Hepatocyte (in vitro differentiated cells): ENCODE data around the gene SYNPO2. TPM values are rescaled to one million over a fixed set of nuclear protein-coding genes. Genes with fewer than 3 reads are reported as not detected.

Experiments used
- DNase-seq: peaks from one replicate; pipeline ENCODE4 v3.0.0-alpha.2; 2016; ENCODE audit warnings: low spot score
- H2AFZ ChIP-seq: fragments of 200-600 bp; sonication (generic); 2 replicates; pipeline ENCODE4 v1.6.0; 2016; ENCODE audit warnings: antibody characterized with exemption, mild to moderate bottlenecking
- H3K27ac ChIP-seq: fragments of 200-600 bp; sonication (generic); 2 replicates; pipeline ENCODE4 v1.5.1; 2016; ENCODE audit warnings: mild to moderate bottlenecking
- H3K27me3 ChIP-seq: fragments of 200-600 bp; sonication (generic); 2 replicates; pipeline ENCODE4 v1.6.1; 2016
- H3K36me3 ChIP-seq: fragments of 200-600 bp; sonication (generic); replicated peaks from 2 replicates; pipeline ENCODE4 v1.5.1; 2016; ENCODE audit warnings: low read depth; ENCODE audit not compliant: insufficient read depth
- H3K4me1 ChIP-seq: fragments of 200-600 bp; sonication (generic); 2 replicates; pipeline ENCODE4 v1.5.1; 2016; ENCODE audit warnings: mild to moderate bottlenecking, moderate library complexity; ENCODE audit not compliant: insufficient read depth
- H3K4me2 ChIP-seq: fragments of 200-600 bp; sonication (generic); 2 replicates; pipeline ENCODE4 v1.6.0; 2016
- H3K4me3 ChIP-seq: fragments of 200-600 bp; sonication (generic); 2 replicates; pipeline ENCODE4 v1.5.1; 2016; ENCODE audit warnings: mild to moderate bottlenecking
- H3K79me2 ChIP-seq: fragments of 200-600 bp; sonication (generic); 2 replicates; pipeline ENCODE4 v1.6.0; 2017; ENCODE audit warnings: mild to moderate bottlenecking
- H3K9me2 ChIP-seq: fragments of 200-600 bp; sonication (generic); replicated peaks from 2 replicates; pipeline ENCODE4 v1.6.0; 2017; ENCODE audit warnings: mild to moderate bottlenecking; ENCODE audit not compliant: insufficient read depth
- H3K9me3 ChIP-seq: fragments of 200-600 bp; sonication (generic); 2 replicates; pipeline ENCODE4 v1.5.1; 2016; ENCODE audit warnings: low read depth, mild to moderate bottlenecking
- H4K20me1 ChIP-seq: fragments of 200-600 bp; sonication (generic); 2 replicates; pipeline ENCODE4 v1.6.0; 2016; ENCODE audit warnings: mild to moderate bottlenecking; ENCODE audit not compliant: insufficient read depth, poor library complexity, severe bottlenecking
- CTCF ChIP-seq: fragments of 200-600 bp; sonication (generic); IDR thresholded peaks from 2 replicates; pipeline ENCODE4 v1.5.1; 2016; ENCODE audit warnings: antibody characterized with exemption, mild to moderate bottlenecking; ENCODE audit not compliant: poor library complexity
- EZH2 ChIP-seq: fragments of 200-600 bp; sonication (generic); IDR thresholded peaks from 2 replicates; pipeline ENCODE4 v1.6.1; 2016; ENCODE audit warnings: antibody characterized with exemption, mild to moderate bottlenecking, borderline replicate concordance
- EZH2phosphoT487 ChIP-seq: fragments of 200-600 bp; sonication (generic); IDR thresholded peaks from one replicate; pipeline ENCODE4 v1.6.1; 2018; ENCODE audit warnings: antibody characterized with exemption, mild to moderate bottlenecking, low read depth, moderate library complexity; ENCODE audit not compliant: unreplicated experiment, severe bottlenecking
- WGBS: methylation state at CpG from one replicate; pipeline ENCODE4 v1.1.6; 2016; ENCODE audit warnings: low lambda C conversion rate; ENCODE audit errors: missing lambda C conversion rate; 5-methylcytosine and 5-hydroxymethylcytosine counted together
- polyA plus RNA-seq: library from polyadenylated mRNA; unstranded; fragments of >200 nt; fragmentation: Nextera tagmentation; extraction: Ambion mirVana; gene quantifications from 2 replicates; pipeline ENCODE4 v1.2.1, GENCODE V29; 2016
- total RNA-seq: library from RNA; depleted of rRNA; stranded (reverse); fragments of >200 nt; gene quantifications from 2 replicates; pipeline ENCODE4 v1.2.3, GENCODE V29; 2014

SYNPO2 gene
- total and polyA plus RNA-seq, 2 experiments from 2014 or later: 3.5 to 12.6 TPM

- Histone ChIP-seq H3K79me2 (no peaks in the 10 kb centered on the region), H3K4me2 (no peak overlapping the region), H3K4me3 (no peak overlapping the region), H3K9me3 (no peaks in the 10 kb centered on the region), H3K27me3 (no peaks in the 10 kb centered on the region), H3K4me1 (no peaks in the 10 kb centered on the region), H4K20me1 (no peaks in the 10 kb centered on the region), H2AFZ (no peak overlapping the region), H3K9me2 (no peaks in the 10 kb centered on the region), H3K27ac (no peak overlapping the region), H3K36me3 (no peaks in the 10 kb centered on the region)
- no peak for DNase-seq
- TF ChIP-seq EZH2 (no peak), CTCF (no peak), EZH2phosphoT487 (no peak)
- 90% methylated on average over 5 of the region's 5 CpGs for WGBS
These were observed 96.7 kb downstream of the SYNPO2 start for GRCh38 chr4:118985170-118986000.

- 92% methylated on average over 1 of the region's 1 CpG for WGBS
- Histone ChIP-seq H3K79me2 (no peaks in the 10 kb centered on the region), H3K4me1 (no peaks in the 10 kb centered on the region), H3K4me3 (no peak overlapping the region), H3K9me3 (no peaks in the 10 kb centered on the region), H4K20me1 (no peaks in the 10 kb centered on the region), H3K27ac (no peak overlapping the region), H2AFZ (no peak overlapping the region), H3K4me2 (no peak overlapping the region), H3K36me3 (no peaks in the 10 kb centered on the region), H3K9me2 (no peaks in the 10 kb centered on the region), H3K27me3 (no peaks in the 10 kb centered on the region)
- DNase-seq: no peak
- no peak for TF ChIP-seq EZH2
- no peak for TF ChIP-seq CTCF
- TF ChIP-seq EZH2phosphoT487: no peak
These were observed 99.4 kb downstream of the SYNPO2 start for GRCh38 chr4:118987959-118988634.

GRCh38 chr4:118988635-118988972, 100.0 kb downstream of the SYNPO2 start:
- H4K20me1 ChIP-seq: no peaks in the 10 kb centered on the region
- TF ChIP-seq CTCF: no peak
- TF ChIP-seq EZH2phosphoT487: no peak
- TF ChIP-seq EZH2: no peak
- no peak overlapping the region for H2AFZ ChIP-seq
- DNase-seq: no peak
- no peaks in the 10 kb centered on the region for H3K79me2 ChIP-seq
- H3K36me3 ChIP-seq: no peaks in the 10 kb centered on the region
- 95% methylated on average over 4 of the region's 4 CpGs for WGBS
- H3K4me1 ChIP-seq: no peaks in the 10 kb centered on the region
- H3K27ac ChIP-seq: no peak overlapping the region
- no peaks in the 10 kb centered on the region for H3K9me3 ChIP-seq
- no peaks in the 10 kb centered on the region for H3K9me2 ChIP-seq
- H3K27me3 ChIP-seq: no peaks in the 10 kb centered on the region
- no peak overlapping the region for H3K4me2 ChIP-seq
- H3K4me3 ChIP-seq: no peak overlapping the region
